IMR-90 (cell line): ENCODE measurements around the gene CAMK4.

ENCODE experiments used
- BHLHE40 ChIP-seq: fragments of 150-350 bp; IDR thresholded peaks from 2 replicates; pipeline ENCODE4 v1.6.1; 2016; ENCODE audit warnings: mild to moderate bottlenecking, low read depth, low read length
- CEBPB ChIP-seq: IDR thresholded peaks from 2 replicates; pipeline ENCODE4 v1.6.1; 2012; ENCODE audit warnings: low read depth, low read length, improper control_type of control experiment
- CHD1 ChIP-seq: IDR thresholded peaks from 2 replicates; pipeline ENCODE4 v1.6.1; 2012; ENCODE audit warnings: low read depth, low read length, improper control_type of control experiment
- CTCF ChIP-seq: conservative IDR thresholded peaks from 2 replicates; pipeline ENCODE4 v1.5.1; 2012; ENCODE audit warnings: mild to moderate bottlenecking, low read depth, low read length, improper control_type of control experiment
- FOS ChIP-seq: fragments of 150-350 bp; IDR thresholded peaks from 2 replicates; pipeline ENCODE4 v1.6.1; 2016; ENCODE audit warnings: low read depth, low read length
- MAZ ChIP-seq: IDR thresholded peaks from 2 replicates; pipeline ENCODE4 v1.6.1; 2012; ENCODE audit warnings: low read depth, mild to moderate bottlenecking, low read length, improper control_type of control experiment, moderate library complexity, borderline replicate concordance
- MXI1 ChIP-seq: IDR thresholded peaks from 2 replicates; pipeline ENCODE4 v1.6.1; 2012; ENCODE audit warnings: low read depth, mild to moderate bottlenecking, low read length, moderate library complexity, borderline replicate concordance
- POLR2A ChIP-seq: IDR thresholded peaks from 2 replicates; pipeline ENCODE4 v1.6.1; 2012; ENCODE audit warnings: mild to moderate bottlenecking, low read depth, low read length
- RAD21 ChIP-seq: IDR thresholded peaks from 2 replicates; pipeline ENCODE4 v1.6.1; 2012; ENCODE audit warnings: low read length, improper control_type of control experiment
- RCOR1 ChIP-seq: IDR thresholded peaks from 2 replicates; pipeline ENCODE4 v1.6.1; 2012; ENCODE audit warnings: mild to moderate bottlenecking, low read length, improper control_type of control experiment; ENCODE audit not compliant: insufficient replicate concordance
- RFX5 ChIP-seq: IDR thresholded peaks from 2 replicates; pipeline ENCODE4 v1.8.0; 2012; ENCODE audit warnings: low read depth, mild to moderate bottlenecking, low read length, moderate library complexity
- SMC3 ChIP-seq: fragments of 150-350 bp; IDR thresholded peaks from 2 replicates; pipeline ENCODE4 v1.6.1; 2016; ENCODE audit warnings: low read depth, mild to moderate bottlenecking, antibody characterized with exemption, low read length, moderate library complexity
- TF ChIP-seq, protein P1 (sequence below): fragments of 150-350 bp; IDR thresholded peaks from 2 replicates; pipeline ENCODE4 v1.6.1; 2017; ENCODE audit warnings: mild to moderate bottlenecking, antibody characterized with exemption, low read length, low read depth

DNA sequence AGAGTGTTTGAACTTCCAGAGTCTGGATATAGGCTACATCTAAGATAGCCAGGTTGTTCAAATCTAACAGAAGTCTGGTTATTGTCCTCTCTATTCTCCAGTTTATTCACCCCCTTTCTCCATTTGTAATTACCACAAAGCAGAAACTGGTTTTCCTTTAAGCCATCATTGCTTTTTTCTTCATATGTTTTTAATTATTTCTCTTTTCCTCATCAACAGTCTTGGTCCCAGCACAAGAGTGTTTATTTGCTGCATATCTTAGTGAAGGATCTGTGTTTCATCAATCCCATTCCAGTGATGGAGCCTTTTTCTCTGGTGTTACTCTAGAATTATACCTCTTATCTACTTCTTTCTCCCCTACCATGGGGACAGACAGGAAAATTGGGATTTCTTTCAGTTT lies 142.2 kb downstream of the CAMK4 start:
- TF ChIP-seq SMC3 (no peak), POLR2A (no peak), CTCF (no peak), RFX5 (no peak), FOS (no peak), MXI1 (no peak), RCOR1 (no peak), RAD21 (no peak), CEBPB (no peak), BHLHE40 (no peak), MAZ (no peak), CHD1 (no peak)
- TF ChIP-seq, protein P1, sequence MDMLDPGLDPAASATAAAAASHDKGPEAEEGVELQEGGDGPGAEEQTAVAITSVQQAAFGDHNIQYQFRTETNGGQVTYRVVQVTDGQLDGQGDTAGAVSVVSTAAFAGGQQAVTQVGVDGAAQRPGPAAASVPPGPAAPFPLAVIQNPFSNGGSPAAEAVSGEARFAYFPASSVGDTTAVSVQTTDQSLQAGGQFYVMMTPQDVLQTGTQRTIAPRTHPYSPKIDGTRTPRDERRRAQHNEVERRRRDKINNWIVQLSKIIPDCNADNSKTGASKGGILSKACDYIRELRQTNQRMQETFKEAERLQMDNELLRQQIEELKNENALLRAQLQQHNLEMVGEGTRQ: no peak
